Neural cell (in vitro differentiated cells): ENCODE measurements around the gene SAT1.

Source experiments
- EZH2 ChIP-seq: fragments of 200-600, 300-800 bp; shearing (Covaris generic), sonication (generic); IDR thresholded peaks from 2 replicates; pipeline ENCODE4 v1.6.1; 2014; ENCODE audit warnings: antibody characterized with exemption, low read length, borderline replicate concordance, mild to moderate bottlenecking; ENCODE audit not compliant: insufficient read depth, poor library complexity, severe bottlenecking
- MXI1 ChIP-seq: fragments of 450-650 bp; conservative IDR thresholded peaks from 2 replicates; pipeline ENCODE4 v1.6.1; 2014; ENCODE audit warnings: antibody characterized with exemption, mild to moderate bottlenecking; ENCODE audit not compliant: poor library complexity, severe bottlenecking
- POLR2AphosphoS5 ChIP-seq: IDR thresholded peaks from 2 replicates; pipeline ENCODE4 v1.6.1; 2012
- SMC3 ChIP-seq: fragments of 450-650 bp; conservative IDR thresholded peaks from 2 replicates; pipeline ENCODE4 v1.6.1; 2014; ENCODE audit warnings: antibody characterized with exemption, mild to moderate bottlenecking, moderate library complexity; ENCODE audit not compliant: poor library complexity
- TF ChIP-seq, protein P1 (sequence below): fragments of 450-650 bp; IDR thresholded peaks from 2 replicates; pipeline ENCODE4 v1.5.1; 2014; ENCODE audit warnings: antibody characterized with exemption, mild to moderate bottlenecking, moderate library complexity; ENCODE audit not compliant: poor library complexity, severe bottlenecking
- TF ChIP-seq, protein P2 (sequence below): IDR thresholded peaks from 2 replicates; pipeline ENCODE4 v1.6.1; 2012; ENCODE audit warnings: borderline replicate concordance

DNA sequence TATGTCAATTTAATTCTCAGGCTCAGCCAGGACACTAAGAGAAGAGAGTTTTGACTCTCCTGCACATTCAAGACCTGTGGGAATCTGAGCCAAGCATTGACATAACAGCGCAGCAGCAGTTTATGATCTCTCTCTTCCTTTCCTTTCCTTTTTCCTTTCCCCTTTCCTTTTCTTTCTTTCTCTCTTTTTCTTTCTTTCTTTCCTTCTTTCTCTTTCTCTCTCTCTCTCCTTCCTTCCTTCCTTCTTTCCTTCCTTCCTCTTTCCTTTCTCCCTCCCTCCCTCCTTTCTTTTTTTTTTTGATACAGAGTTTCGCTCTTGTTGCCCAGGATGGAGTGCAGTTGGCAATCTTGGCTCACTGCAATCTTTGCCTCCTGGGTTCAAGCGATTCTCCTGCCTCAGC, 21.6 kb downstream of the SAT1 start:
- TF ChIP-seq, protein P1, sequence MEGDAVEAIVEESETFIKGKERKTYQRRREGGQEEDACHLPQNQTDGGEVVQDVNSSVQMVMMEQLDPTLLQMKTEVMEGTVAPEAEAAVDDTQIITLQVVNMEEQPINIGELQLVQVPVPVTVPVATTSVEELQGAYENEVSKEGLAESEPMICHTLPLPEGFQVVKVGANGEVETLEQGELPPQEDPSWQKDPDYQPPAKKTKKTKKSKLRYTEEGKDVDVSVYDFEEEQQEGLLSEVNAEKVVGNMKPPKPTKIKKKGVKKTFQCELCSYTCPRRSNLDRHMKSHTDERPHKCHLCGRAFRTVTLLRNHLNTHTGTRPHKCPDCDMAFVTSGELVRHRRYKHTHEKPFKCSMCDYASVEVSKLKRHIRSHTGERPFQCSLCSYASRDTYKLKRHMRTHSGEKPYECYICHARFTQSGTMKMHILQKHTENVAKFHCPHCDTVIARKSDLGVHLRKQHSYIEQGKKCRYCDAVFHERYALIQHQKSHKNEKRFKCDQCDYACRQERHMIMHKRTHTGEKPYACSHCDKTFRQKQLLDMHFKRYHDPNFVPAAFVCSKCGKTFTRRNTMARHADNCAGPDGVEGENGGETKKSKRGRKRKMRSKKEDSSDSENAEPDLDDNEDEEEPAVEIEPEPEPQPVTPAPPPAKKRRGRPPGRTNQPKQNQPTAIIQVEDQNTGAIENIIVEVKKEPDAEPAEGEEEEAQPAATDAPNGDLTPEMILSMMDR = no peak
- TF ChIP-seq SMC3 (no peak), MXI1 (no peak), POLR2AphosphoS5 (no peak), EZH2 (no peak)
- TF ChIP-seq, protein P2, sequence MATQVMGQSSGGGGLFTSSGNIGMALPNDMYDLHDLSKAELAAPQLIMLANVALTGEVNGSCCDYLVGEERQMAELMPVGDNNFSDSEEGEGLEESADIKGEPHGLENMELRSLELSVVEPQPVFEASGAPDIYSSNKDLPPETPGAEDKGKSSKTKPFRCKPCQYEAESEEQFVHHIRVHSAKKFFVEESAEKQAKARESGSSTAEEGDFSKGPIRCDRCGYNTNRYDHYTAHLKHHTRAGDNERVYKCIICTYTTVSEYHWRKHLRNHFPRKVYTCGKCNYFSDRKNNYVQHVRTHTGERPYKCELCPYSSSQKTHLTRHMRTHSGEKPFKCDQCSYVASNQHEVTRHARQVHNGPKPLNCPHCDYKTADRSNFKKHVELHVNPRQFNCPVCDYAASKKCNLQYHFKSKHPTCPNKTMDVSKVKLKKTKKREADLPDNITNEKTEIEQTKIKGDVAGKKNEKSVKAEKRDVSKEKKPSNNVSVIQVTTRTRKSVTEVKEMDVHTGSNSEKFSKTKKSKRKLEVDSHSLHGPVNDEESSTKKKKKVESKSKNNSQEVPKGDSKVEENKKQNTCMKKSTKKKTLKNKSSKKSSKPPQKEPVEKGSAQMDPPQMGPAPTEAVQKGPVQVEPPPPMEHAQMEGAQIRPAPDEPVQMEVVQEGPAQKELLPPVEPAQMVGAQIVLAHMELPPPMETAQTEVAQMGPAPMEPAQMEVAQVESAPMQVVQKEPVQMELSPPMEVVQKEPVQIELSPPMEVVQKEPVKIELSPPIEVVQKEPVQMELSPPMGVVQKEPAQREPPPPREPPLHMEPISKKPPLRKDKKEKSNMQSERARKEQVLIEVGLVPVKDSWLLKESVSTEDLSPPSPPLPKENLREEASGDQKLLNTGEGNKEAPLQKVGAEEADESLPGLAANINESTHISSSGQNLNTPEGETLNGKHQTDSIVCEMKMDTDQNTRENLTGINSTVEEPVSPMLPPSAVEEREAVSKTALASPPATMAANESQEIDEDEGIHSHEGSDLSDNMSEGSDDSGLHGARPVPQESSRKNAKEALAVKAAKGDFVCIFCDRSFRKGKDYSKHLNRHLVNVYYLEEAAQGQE = no peak
